Nephron (organoid): ENCODE measurements around the gene ZNF135.

Experiments used
- H3K27ac Mint-ChIP-seq, 3 experiments: 2 replicates each; pipeline ENCODE4 v1.8.0; 2020; ENCODE audit warnings: mixed read lengths in 3 of 3, mild to moderate bottlenecking in 2 of 3, moderate library complexity in 1 of 3
- H3K27me3 Mint-ChIP-seq: 2 replicates; pipeline ENCODE4 v1.8.0; 2021; ENCODE audit warnings: low read depth, mild to moderate bottlenecking, moderate library complexity, mixed read lengths
- H3K36me3 Mint-ChIP-seq: 2 replicates; pipeline ENCODE4 v1.8.0; 2020; ENCODE audit warnings: low read depth, mixed read lengths
- H3K4me1 Mint-ChIP-seq: 2 replicates; pipeline ENCODE4 v1.8.0; 2020; ENCODE audit warnings: mixed read lengths
- H3K4me3 Mint-ChIP-seq, 3 experiments: 2 replicates each; pipeline ENCODE4 v1.8.0; 2020; ENCODE audit warnings: mild to moderate bottlenecking in 3 of 3, mixed read lengths in 3 of 3, moderate library complexity in 2 of 3
- H3K9me3 Mint-ChIP-seq: 2 replicates; pipeline ENCODE4 v1.8.0; 2020; ENCODE audit warnings: mixed read lengths
- TF ChIP-seq, protein P1 (sequence below), 3 experiments: fragments of 200-600 bp; sonication (generic); IDR thresholded peaks; one replicate each; pipeline ENCODE4 v1.5.0; 2021; ENCODE audit warnings: antibody characterized with exemption in 3 of 3; ENCODE audit not compliant: unreplicated experiment in 3 of 3

ZNF135 gene

DNA sequence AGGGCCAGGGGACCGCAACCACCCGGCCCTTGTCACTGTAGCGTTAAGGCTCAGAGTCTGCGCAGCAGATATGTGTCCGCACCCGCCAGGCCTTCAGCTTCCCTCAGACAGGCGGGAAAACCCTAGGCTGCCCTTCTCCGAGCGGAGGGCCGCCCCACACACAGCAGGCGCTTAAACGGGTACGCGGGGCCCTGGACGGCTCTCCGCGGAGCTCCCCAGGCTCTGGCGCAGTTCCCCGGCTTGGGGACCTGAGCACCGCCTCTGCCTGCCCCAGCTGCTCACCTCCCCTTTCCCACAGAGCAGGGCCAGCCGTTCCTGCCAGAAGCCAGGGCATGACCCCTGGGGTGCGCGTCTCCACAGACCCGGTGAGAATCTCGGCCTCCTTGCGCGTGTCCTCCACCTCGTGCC lies 593 bp downstream of the ZNF135 start:
- H3K36me3 Mint-ChIP-seq = peaks cover 49% of the 10 kb centered on the region
- peak overlapping the region in 2 of 3 experiments; percentile 82 to 89 for H3K4me3 Mint-ChIP-seq
- H3K27me3 Mint-ChIP-seq = no peaks in the 10 kb centered on the region
- TF ChIP-seq, protein P1, sequence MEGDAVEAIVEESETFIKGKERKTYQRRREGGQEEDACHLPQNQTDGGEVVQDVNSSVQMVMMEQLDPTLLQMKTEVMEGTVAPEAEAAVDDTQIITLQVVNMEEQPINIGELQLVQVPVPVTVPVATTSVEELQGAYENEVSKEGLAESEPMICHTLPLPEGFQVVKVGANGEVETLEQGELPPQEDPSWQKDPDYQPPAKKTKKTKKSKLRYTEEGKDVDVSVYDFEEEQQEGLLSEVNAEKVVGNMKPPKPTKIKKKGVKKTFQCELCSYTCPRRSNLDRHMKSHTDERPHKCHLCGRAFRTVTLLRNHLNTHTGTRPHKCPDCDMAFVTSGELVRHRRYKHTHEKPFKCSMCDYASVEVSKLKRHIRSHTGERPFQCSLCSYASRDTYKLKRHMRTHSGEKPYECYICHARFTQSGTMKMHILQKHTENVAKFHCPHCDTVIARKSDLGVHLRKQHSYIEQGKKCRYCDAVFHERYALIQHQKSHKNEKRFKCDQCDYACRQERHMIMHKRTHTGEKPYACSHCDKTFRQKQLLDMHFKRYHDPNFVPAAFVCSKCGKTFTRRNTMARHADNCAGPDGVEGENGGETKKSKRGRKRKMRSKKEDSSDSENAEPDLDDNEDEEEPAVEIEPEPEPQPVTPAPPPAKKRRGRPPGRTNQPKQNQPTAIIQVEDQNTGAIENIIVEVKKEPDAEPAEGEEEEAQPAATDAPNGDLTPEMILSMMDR (IDR thresholded peaks at IDR 0.05; ENCODE audit: unreplicated experiment in 3 of 3) = no peak
- H3K9me3 Mint-ChIP-seq = peaks cover 54% of the 10 kb centered on the region
- H3K4me1 Mint-ChIP-seq = no peaks in the 10 kb centered on the region
- H3K27ac Mint-ChIP-seq = no peak overlapping the region

DNA sequence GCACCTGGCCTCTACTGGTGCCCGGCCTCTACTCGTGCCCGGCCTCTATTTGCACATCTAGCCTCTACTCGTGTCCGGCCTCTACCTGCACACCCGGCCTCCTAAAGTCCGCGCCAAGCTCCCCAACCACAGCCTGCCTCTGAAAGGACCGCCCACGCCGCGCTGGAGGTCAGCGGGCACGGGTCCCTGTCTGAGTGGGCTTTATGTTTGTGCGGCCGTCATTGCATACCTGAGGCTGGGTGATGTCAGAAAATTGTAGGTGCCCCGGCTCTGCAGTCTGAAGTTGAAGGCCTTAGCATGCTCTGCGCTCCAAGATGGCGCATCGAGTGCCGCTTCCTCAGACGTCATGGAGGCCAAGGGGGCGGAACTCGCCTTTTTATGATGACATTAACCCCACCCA lies 1.1 kb downstream of the ZNF135 start:
- H3K27me3 Mint-ChIP-seq = no peaks in the 10 kb centered on the region
- H3K4me3 Mint-ChIP-seq = peak overlapping the region; percentile 66 to 75 (median 69)
- H3K27ac Mint-ChIP-seq = no peak overlapping the region
- H3K4me1 Mint-ChIP-seq = no peaks in the 10 kb centered on the region
- TF ChIP-seq, protein P1 (IDR thresholded peaks at IDR 0.05; ENCODE audit: unreplicated experiment in 3 of 3) = no peak
- H3K9me3 Mint-ChIP-seq = peaks cover 54% of the 10 kb centered on the region
- H3K36me3 Mint-ChIP-seq = peaks cover 51% of the 10 kb centered on the region

DNA sequence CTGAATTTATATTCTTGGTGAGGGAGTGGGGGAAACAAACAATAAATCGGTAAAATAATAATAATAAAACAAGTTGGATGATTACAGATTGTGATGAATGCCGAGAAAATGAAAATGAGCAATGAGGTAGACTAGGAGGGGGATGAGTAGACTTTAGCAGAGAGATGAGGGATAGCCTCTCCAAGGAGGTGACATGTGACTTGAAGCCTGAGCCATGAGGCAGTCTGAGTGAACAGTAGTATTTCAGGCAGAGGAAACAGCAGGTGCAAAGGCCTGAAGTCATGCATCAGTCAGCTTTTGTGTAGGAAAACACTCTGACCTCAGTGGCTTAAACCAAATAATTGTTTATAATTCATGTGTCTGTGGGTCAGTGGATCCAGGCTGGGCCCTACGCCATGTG lies 4.6 kb downstream of the ZNF135 start:
- peaks cover 72% of the 10 kb centered on the region for H3K9me3 Mint-ChIP-seq
- H3K4me1 Mint-ChIP-seq = no peaks in the 10 kb centered on the region
- H3K4me3 Mint-ChIP-seq = no peak overlapping the region
- H3K27ac Mint-ChIP-seq = no peak overlapping the region
- H3K27me3 Mint-ChIP-seq = no peaks in the 10 kb centered on the region
- TF ChIP-seq, protein P1 (IDR thresholded peaks at IDR 0.05; ENCODE audit: unreplicated experiment in 3 of 3) = no peak
- H3K36me3 Mint-ChIP-seq = peaks cover 82% of the 10 kb centered on the region

DNA sequence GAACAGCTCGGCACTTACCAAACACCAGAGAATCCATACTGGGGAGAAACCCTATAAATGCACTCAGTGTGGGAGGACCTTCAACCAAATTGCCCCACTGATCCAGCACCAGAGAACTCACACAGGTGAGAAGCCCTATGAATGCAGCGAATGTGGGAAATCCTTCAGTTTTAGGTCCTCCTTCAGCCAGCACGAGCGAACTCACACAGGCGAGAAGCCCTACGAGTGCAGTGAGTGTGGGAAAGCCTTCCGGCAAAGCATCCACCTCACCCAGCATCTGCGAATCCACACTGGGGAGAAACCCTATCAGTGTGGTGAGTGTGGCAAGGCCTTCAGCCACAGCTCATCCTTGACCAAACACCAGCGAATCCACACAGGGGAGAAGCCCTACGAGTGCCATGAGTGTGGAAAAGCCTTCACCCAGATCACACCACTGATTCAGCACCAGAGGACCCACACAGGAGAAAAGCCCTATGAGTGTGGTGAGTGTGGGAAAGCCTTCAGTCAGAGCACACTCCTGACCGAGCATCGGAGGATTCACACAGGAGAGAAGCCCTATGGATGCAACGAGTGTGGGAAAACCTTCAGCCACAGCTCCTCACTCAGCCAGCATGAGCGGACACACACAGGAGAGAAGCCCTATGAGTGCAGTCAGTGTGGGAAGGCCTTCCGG lies 8.3 kb downstream of the ZNF135 start:
- peaks cover 85% of the 10 kb centered on the region for H3K36me3 Mint-ChIP-seq
- H3K9me3 Mint-ChIP-seq = peaks cover 79% of the 10 kb centered on the region
- no peak overlapping the region for H3K4me3 Mint-ChIP-seq
- H3K27me3 Mint-ChIP-seq = no peaks in the 10 kb centered on the region
- TF ChIP-seq, protein P1 (IDR thresholded peaks at IDR 0.05; ENCODE audit: unreplicated experiment in 3 of 3) = no peak
- H3K27ac Mint-ChIP-seq = no peak overlapping the region
- no peaks in the 10 kb centered on the region for H3K4me1 Mint-ChIP-seq

DNA sequence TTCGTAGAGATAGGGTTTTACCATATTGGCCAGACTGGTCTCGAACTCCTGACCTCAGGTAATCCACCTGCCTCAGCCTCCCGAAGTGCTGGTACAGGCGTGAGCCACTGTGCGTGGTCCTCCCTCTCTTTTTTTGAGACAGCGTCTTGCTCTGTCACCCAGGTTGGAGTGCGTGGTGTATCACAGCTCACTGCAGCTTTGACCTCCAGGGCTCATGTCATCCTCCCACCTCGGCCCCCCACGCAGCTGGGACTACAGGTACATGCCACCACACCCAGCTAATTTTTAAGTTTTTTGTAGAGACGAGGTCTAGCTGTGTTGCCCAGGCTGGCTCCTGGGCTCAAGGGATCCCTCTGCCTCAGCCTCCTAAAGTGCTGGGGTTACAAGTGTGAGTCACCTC lies 20.7 kb downstream of the ZNF135 start:
- Mint-ChIP-seq H3K4me1 (no peaks in the 10 kb centered on the region), H3K4me3 (no peak overlapping the region), H3K27me3 (no peaks in the 10 kb centered on the region), H3K36me3 (peaks cover 58% of the 10 kb centered on the region), H3K9me3 (peaks cover 66% of the 10 kb centered on the region), H3K27ac (no peak overlapping the region)
- TF ChIP-seq, protein P1 (IDR thresholded peaks at IDR 0.05; ENCODE audit: unreplicated experiment in 3 of 3) = no peak

DNA sequence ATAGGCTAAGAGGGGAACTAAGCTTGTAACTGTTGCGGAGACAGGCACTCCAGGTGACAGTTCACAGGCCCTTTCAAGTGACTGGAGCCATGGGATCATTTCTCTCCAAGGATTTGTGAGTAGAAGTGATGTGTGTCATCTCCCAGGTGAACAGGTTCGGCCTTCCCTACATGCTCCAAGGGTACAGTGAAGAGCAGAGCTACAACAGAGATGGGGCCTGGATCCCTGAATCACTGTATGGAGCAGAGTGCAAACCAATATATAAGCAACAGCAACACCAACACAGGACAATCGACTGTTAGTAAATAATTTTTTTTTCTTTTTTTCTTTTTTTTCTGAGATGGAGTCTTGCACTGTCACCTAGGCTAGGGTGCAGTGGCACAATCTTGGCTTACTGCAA lies 23.9 kb downstream of the ZNF135 start:
- Mint-ChIP-seq H3K27ac (no peak overlapping the region), H3K36me3 (peaks cover 83% of the 10 kb centered on the region), H3K4me1 (no peaks in the 10 kb centered on the region), H3K27me3 (no peaks in the 10 kb centered on the region), H3K4me3 (no peak overlapping the region), H3K9me3 (peaks cover 61% of the 10 kb centered on the region)
- TF ChIP-seq, protein P1 (IDR thresholded peaks at IDR 0.05; ENCODE audit: unreplicated experiment in 3 of 3) = no peak
